ENCODE data around the gene BOLA2.
"Not testable (repeated sequence)": the region's sequence is repeated elsewhere in the genome, so short reads cannot be mapped to it uniquely, and the experiment has no call there.

BOLA2 gene

GRCh38 chr16:29454269-29454668 is at the start of gene BOLA2, which contains the start of gene SLX1B:
Gene BOLA2, minus strand, starts transcription at chr16:29454351. Its CDS starts 98 bp downstream, at chr16:29454253.
Gene SLX1B, plus strand, starts transcription at chr16:29454533.
- DNase-seq (ENCODE audit: low read depth); H3K4me3 ChIP-seq (ENCODE audit: low read depth, low read length): not testable (repeated sequence)

- H3K4me3 ChIP-seq (ENCODE audit: low read depth, low read length); DNase-seq (ENCODE audit: low read depth): not testable (repeated sequence)
These were observed 28.1 kb upstream of the BOLA2 start for GRCh38 chr16:29482276-29482675.

- H3K4me3 ChIP-seq (ENCODE audit: low read depth, low read length); DNase-seq (ENCODE audit: low read depth): not testable (repeated sequence)
These were observed 17.9 kb upstream of the BOLA2 start for GRCh38 chr16:29472065-29472464.

GRCh38 chr16:29469660-29470059 is 15.5 kb upstream of the BOLA2 start:
- H3K4me3 ChIP-seq (ENCODE audit: low read depth, low read length); DNase-seq (ENCODE audit: low read depth): not testable (repeated sequence)

- DNase-seq (ENCODE audit: low read depth); H3K4me3 ChIP-seq (ENCODE audit: low read depth, low read length): not testable (repeated sequence)
These were observed 13.7 kb upstream of the BOLA2 start for GRCh38 chr16:29467654-29468366.

GRCh38 chr16:29466904-29467303 is 12.8 kb upstream of the BOLA2 start:
- not testable (repeated sequence) for DNase-seq (ENCODE audit: low read depth); H3K4me3 ChIP-seq (ENCODE audit: low read depth, low read length)

- DNase-seq (ENCODE audit: low read depth), result not testable (repeated sequence)
These were observed 12.1 kb upstream of the BOLA2 start for GRCh38 chr16:29465985-29466824.

GRCh38 chr16:29460647-29461030 is 6.5 kb upstream of the BOLA2 start:
- not testable (repeated sequence) for H3K4me3 ChIP-seq (ENCODE audit: low read depth, low read length); DNase-seq (ENCODE audit: low read depth)

More at GRCh38 chr16:29465985-29466824, 12.1 kb upstream of the BOLA2 start:
- H3K4me3 ChIP-seq (ENCODE audit: low read depth, low read length), result not testable (repeated sequence)

- not testable (repeated sequence) for DNase-seq (ENCODE audit: low read depth); H3K4me3 ChIP-seq (ENCODE audit: low read depth, low read length)
These were observed 5.8 kb upstream of the BOLA2 start, which contains the start of gene SULT1A4 for GRCh38 chr16:29459706-29460646. Gene SULT1A4, plus strand, starts transcription at chr16:29459913. Its CDS starts 1,473 bp downstream, at chr16:29461386.

- H3K4me3 ChIP-seq (ENCODE audit: low read depth, low read length); DNase-seq (ENCODE audit: low read depth): not testable (repeated sequence)
These were observed 3.5 kb upstream of the BOLA2 start for GRCh38 chr16:29457660-29458059.

- H3K4me3 ChIP-seq (ENCODE audit: low read depth, low read length); DNase-seq (ENCODE audit: low read depth): not testable (repeated sequence)
These were observed 677 bp upstream of the BOLA2 start for GRCh38 chr16:29454828-29455227.

- H3K4me3 ChIP-seq (ENCODE audit: low read depth, low read length); DNase-seq (ENCODE audit: low read depth): not testable (repeated sequence)
These were observed 397 bp downstream of the BOLA2 start for GRCh38 chr16:29453754-29454153.

GRCh38 chr16:29425390-29425789 is 28.8 kb downstream of the BOLA2 start:
- DNase-seq (ENCODE audit: low read depth); H3K4me3 ChIP-seq (ENCODE audit: low read depth, low read length): not testable (repeated sequence)

GRCh38 chr16:29423587-29423986 is 30.6 kb downstream of the BOLA2 start:
- DNase-seq (ENCODE audit: low read depth); H3K4me3 ChIP-seq (ENCODE audit: low read depth, low read length): not testable (repeated sequence)

GRCh38 chr16:29405249-29405648 is 48.9 kb downstream of the BOLA2 start:
- not testable (repeated sequence) for DNase-seq (ENCODE audit: low read depth)

More at GRCh38 chr16:29405249-29405648, 48.9 kb downstream of the BOLA2 start:
- H3K4me3 ChIP-seq (ENCODE audit: low read depth, low read length), result not testable (repeated sequence)
